Measurements from ENCODE around the gene PEX11A.
A peak's percentile ranks its signal among the peaks of the same experiment; 100 is the strongest.
"Not testable (repeated sequence)": the region's sequence is repeated elsewhere in the genome, so short reads cannot be mapped to it uniquely, and the experiment has no call there.

The PEX11A gene

DNA sequence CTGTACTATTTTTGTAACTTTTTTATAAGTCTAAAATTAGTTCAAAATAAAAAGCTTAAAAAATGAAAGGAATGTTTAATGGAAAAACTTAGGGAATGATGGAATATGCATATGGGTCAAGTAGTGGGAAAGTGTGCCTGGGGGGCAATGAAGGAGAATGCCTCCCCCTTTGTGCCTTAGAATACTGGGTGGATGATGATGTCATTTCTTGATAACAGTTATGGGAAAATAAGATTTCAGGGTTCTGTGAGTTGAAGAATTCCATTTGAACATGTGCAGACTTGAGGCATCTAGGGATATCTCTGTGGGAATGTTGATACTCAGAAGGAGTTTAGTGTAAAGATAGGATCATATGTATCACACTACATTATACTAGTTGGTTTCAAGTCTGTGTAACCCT lies 13.9 kb upstream of the PEX11A start:
- no peak overlapping the region for H3K27ac ChIP-seq
- H3K4me3 ChIP-seq: no peak overlapping the region
- peaks cover 0 to 16% (median 3%) of the 10 kb centered on the region in 4 donors for H3K4me1 ChIP-seq
- intact Hi-C loops (cut with DNase I; ENCODE audit: low total_unique reads): loop anchor here (10.0 kb wide), 1 partner anchor 60 kb away; no protein-coding TSS in a partner anchor
- TF ChIP-seq, protein P1, sequence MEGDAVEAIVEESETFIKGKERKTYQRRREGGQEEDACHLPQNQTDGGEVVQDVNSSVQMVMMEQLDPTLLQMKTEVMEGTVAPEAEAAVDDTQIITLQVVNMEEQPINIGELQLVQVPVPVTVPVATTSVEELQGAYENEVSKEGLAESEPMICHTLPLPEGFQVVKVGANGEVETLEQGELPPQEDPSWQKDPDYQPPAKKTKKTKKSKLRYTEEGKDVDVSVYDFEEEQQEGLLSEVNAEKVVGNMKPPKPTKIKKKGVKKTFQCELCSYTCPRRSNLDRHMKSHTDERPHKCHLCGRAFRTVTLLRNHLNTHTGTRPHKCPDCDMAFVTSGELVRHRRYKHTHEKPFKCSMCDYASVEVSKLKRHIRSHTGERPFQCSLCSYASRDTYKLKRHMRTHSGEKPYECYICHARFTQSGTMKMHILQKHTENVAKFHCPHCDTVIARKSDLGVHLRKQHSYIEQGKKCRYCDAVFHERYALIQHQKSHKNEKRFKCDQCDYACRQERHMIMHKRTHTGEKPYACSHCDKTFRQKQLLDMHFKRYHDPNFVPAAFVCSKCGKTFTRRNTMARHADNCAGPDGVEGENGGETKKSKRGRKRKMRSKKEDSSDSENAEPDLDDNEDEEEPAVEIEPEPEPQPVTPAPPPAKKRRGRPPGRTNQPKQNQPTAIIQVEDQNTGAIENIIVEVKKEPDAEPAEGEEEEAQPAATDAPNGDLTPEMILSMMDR (IDR thresholded peaks at IDR 0.05): no peak
- no peaks in the 10 kb centered on the region for H3K36me3 ChIP-seq
- DNase-seq: no peak
- no peaks in the 10 kb centered on the region for H3K9me3 ChIP-seq
- peaks cover 0 to 3% of the 10 kb centered on the region in 2 donors for H3K27me3 ChIP-seq

DNA sequence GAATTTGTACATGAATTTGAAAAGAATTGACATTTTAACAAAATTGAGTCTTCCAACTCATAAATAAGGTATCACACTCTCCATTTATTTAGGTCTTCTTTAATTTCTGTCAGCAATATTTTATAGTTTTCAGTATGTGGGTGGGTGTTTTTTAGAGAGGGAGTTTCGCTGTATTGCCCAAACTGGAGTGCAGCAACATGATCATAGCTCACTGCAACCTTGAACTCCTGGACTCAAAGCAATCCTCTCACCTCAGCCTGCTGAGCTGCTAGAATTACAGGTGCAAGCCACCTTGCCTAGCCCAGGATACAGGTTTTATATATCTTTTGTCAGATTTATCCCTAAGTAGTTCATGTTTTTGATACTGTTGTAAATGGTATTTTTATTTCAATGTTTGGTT lies 4.6 kb upstream of the PEX11A start:
- H3K27ac ChIP-seq: no peak overlapping the region
- H3K4me3 ChIP-seq: no peak overlapping the region
- H3K36me3 ChIP-seq: no peaks in the 10 kb centered on the region
- no peak for DNase-seq
- H3K9me3 ChIP-seq: no peaks in the 10 kb centered on the region
- TF ChIP-seq, protein P1 (IDR thresholded peaks at IDR 0.05): no peak
- intact Hi-C loops (cut with DNase I; ENCODE audit: low total_unique reads): no loop called here
- peaks cover 0 to 2% of the 10 kb centered on the region in 2 donors for H3K27me3 ChIP-seq
- peaks cover 0 to 5% (median 1%) of the 10 kb centered on the region in 4 donors for H3K4me1 ChIP-seq

DNA sequence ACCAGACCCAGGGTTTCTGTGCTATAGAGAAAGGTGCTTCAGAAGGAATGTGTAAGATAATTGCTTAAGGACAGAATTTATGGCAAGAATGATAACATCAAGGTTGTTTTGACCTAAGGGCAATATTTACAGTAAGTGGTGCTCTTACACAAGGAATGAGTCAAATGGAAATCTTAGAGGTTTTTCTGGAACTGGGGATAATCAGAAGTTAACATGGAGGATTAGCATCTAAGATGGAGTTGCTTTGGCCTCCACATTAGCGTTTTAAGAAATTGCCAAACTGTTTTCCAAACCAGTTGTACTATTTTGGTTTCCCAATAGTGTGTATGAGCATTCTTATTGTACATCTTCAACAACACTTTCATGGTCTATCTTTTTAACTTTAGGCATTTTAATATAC lies 3.1 kb upstream of the PEX11A start:
- Histone ChIP-seq H3K27me3 (no peaks in the 10 kb centered on the region), H3K4me1 (peaks cover 0 to 9% (median 5%) of the 10 kb centered on the region in 4 donors), H3K36me3 (no peaks in the 10 kb centered on the region), H3K27ac (no peak overlapping the region), H3K4me3 (no peak overlapping the region), H3K9me3 (no peaks in the 10 kb centered on the region)
- TF ChIP-seq, protein P1 (IDR thresholded peaks at IDR 0.05): no peak
- no peak for DNase-seq
- intact Hi-C loops (cut with DNase I; ENCODE audit: low total_unique reads): no loop called here

DNA sequence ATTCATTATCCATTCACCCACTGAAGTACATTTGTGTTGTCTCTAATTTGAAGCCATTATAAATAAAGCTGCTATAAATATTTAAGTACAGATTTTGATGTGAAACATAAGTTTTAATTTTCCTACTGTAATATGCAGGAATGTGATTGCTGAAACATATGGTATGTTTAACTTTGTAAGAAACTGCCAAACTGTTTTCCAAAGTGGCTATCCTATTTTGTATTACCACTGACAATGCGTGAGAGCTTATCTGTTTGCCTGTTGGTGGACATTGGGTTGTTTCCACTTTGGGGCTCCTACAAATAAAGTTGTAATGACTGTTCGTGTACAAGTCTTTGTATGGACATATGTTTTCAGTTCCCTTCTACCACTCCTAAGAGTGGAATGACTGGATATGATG lies 2.5 kb upstream of the PEX11A start:
- Histone ChIP-seq H3K9me3 (no peaks in the 10 kb centered on the region), H3K4me1 (peaks cover 0 to 9% (median 5%) of the 10 kb centered on the region in 4 donors), H3K27ac (no peak overlapping the region), H3K4me3 (no peak overlapping the region), H3K27me3 (no peaks in the 10 kb centered on the region), H3K36me3 (no peaks in the 10 kb centered on the region)
- TF ChIP-seq, protein P1 (IDR thresholded peaks at IDR 0.05): no peak
- DNase-seq: no peak
- intact Hi-C loops (cut with DNase I; ENCODE audit: low total_unique reads): no loop called here

DNA sequence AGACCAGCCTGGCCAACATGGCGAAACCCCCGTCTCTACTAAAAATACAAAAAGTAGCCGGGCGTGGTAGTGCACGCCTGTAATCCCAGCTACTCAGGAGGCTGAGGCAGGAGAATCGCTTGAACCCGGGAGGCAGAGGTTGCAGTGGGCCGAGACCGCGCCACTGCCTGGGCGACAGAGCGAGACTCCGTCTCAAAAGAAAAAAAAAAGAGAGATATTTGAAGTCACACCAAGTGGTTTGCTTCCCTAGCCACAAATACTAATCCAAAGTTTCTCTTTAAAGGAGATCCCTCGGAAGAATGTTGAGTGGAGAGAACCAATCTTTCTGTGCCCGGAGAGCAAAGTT lies 651 bp downstream of the PEX11A start:
- H3K4me1 ChIP-seq: peaks cover 0 to 13% (median 6%) of the 10 kb centered on the region in 4 donors
- H3K4me3 ChIP-seq: peak overlapping the region; percentile 58 to 88
- H3K36me3 ChIP-seq; intact Hi-C loops (cut with DNase I; ENCODE audit: low total_unique reads); DNase-seq; H3K9me3 ChIP-seq; H3K27me3 ChIP-seq: not testable (repeated sequence)
- peak overlapping the region; percentile 27 to 69 for H3K27ac ChIP-seq

DNA sequence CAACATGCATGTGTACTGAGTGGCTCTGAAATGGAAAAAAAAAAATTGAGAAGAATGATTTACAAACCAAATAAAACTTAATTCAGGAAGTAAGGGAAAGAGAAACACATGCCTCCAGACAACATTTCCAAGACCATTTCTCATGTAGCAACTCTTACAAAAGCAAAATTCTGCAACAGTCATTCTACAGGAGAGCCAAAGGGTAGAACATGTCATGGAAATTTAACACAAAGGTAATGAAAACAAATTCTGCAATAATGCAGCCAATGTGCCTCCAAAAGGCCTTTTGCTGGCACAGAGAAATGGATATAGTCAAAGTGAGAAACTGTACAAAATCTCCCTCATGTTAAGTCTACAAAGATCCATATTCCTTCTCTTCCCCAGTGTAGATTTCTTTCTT lies 4.0 kb downstream of the PEX11A start:
- intact Hi-C loops (cut with DNase I; ENCODE audit: low total_unique reads): no loop called here
- Histone ChIP-seq H3K27me3 (no peaks in the 10 kb centered on the region), H3K9me3 (no peaks in the 10 kb centered on the region), H3K27ac (no peak overlapping the region), H3K4me3 (no peak overlapping the region), H3K36me3 (peaks cover 0 to 20% (median 5%) of the 10 kb centered on the region in 3 donors), H3K4me1 (peaks cover 0 to 16% (median 6%) of the 10 kb centered on the region in 4 donors)
- TF ChIP-seq, protein P1 (IDR thresholded peaks at IDR 0.05): no peak
- no peak for DNase-seq
